HEK293 (cell line): Measurements from ENCODE around the gene E4F1.

Experiments used
- CTCF ChIA-PET: fragments of 350-600 bp; formaldehyde crosslinking; extraction: SDS; loops from one replicate; lab custom pipeline; 2021; ENCODE audit warnings: antibody characterized with exemption; lab: Yijun Ruan, JAX
- POLR2A ChIA-PET: fragments of 300-600 bp; formaldehyde crosslinking; extraction: SDS; loops from one replicate; lab custom pipeline; 2020; ENCODE audit warnings: antibody characterized with exemption, inconsistent platforms; lab: Yijun Ruan, JAX
- H3K27ac ChIP-seq: fragments of 200-500 bp; sonication (Bioruptor generic); 2 replicates; pipeline ENCODE4 v1.5.1; 2014; ENCODE audit warnings: low read depth, low read length, control low read depth, inconsistent platforms; ENCODE audit errors: extremely low read depth
- H3K36me3 ChIP-seq, 2 experiments: fragments of 200-500 bp in 1 of 2; sonication (Bioruptor generic) in 1 of 2; 1 replicate in 1 of 2; 2 replicates in 1 of 2; pipeline ENCODE4 v1.5.1; 2014 to 2017; ENCODE audit warnings: inconsistent platforms in 2 of 2, low read length in 2 of 2; ENCODE audit not compliant: control insufficient read depth in 2 of 2, insufficient read depth in 1 of 2
- H3K4me1 ChIP-seq: fragments of 200-500 bp; sonication (Bioruptor generic); 2 replicates; pipeline ENCODE4 v1.5.1; 2014; ENCODE audit warnings: mild to moderate bottlenecking, low read length, inconsistent platforms; ENCODE audit not compliant: control insufficient read depth, insufficient read depth
- H3K4me3 ChIP-seq: 2 replicates; pipeline ENCODE4 v1.5.1; 2011; ENCODE audit warnings: low read depth, mild to moderate bottlenecking, control low read depth, low read length, moderate library complexity
- H3K9me3 ChIP-seq: fragments of 200-500 bp; sonication (Bioruptor generic); 2 replicates; pipeline ENCODE4 v1.5.1; 2014; ENCODE audit warnings: low read depth, low read length, inconsistent platforms; ENCODE audit not compliant: control insufficient read depth, insufficient read depth
- ATF2 ChIP-seq: fragments of 450-650 bp; formaldehyde crosslinking; IDR thresholded peaks from 2 replicates; pipeline ENCODE4 v1.5.1; 2016; ENCODE audit warnings: missing biosample characterization, missing genetic modification characterization, low read depth
- GLIS2 ChIP-seq: fragments of 450-650 bp; formaldehyde crosslinking; IDR thresholded peaks from 2 replicates; pipeline ENCODE4 v1.5.1; 2016; ENCODE audit warnings: missing biosample characterization, missing genetic modification characterization
- KLF8 ChIP-seq: fragments of 450-650 bp; formaldehyde crosslinking; IDR thresholded peaks from 2 replicates; pipeline ENCODE4 v1.5.1; 2016; ENCODE audit warnings: missing biosample characterization, missing genetic modification characterization
- RBAK ChIP-seq: fragments of 450-650 bp; formaldehyde crosslinking; IDR thresholded peaks from 2 replicates; pipeline ENCODE4 v1.5.1; 2016; ENCODE audit warnings: missing biosample characterization, missing genetic modification characterization
- SCRT1 ChIP-seq: fragments of 450-650 bp; formaldehyde crosslinking; IDR thresholded peaks from 2 replicates; pipeline ENCODE4 v1.5.1; 2016; ENCODE audit warnings: missing biosample characterization, missing genetic modification characterization, borderline replicate concordance
- SP7 ChIP-seq: fragments of 450-650 bp; formaldehyde crosslinking; IDR thresholded peaks from 2 replicates; pipeline ENCODE4 v1.5.1; 2016; ENCODE audit warnings: missing biosample characterization, missing genetic modification characterization
- ZBTB17 ChIP-seq: fragments of 450-650 bp; formaldehyde crosslinking; IDR thresholded peaks from 2 replicates; pipeline ENCODE4 v1.5.1; 2016; ENCODE audit warnings: missing biosample characterization, missing genetic modification characterization
- ZFHX2 ChIP-seq: fragments of 450-650 bp; formaldehyde crosslinking; conservative IDR thresholded peaks from 2 replicates; pipeline ENCODE4 v1.5.1; 2016; ENCODE audit warnings: missing biosample characterization, missing genetic modification characterization
- ZFP37 ChIP-seq: fragments of 450-650 bp; formaldehyde crosslinking; IDR thresholded peaks from 2 replicates; pipeline ENCODE4 v1.5.1; 2016; ENCODE audit warnings: missing biosample characterization, missing genetic modification characterization
- ZIC2 ChIP-seq: fragments of 450-650 bp; formaldehyde crosslinking; IDR thresholded peaks from 2 replicates; pipeline ENCODE4 v1.5.1; 2016; ENCODE audit warnings: missing biosample characterization, missing genetic modification characterization
- ZNF10 ChIP-seq: fragments of 450-650 bp; formaldehyde crosslinking; IDR thresholded peaks from 2 replicates; pipeline ENCODE4 v1.5.1; 2017; ENCODE audit warnings: missing biosample characterization, missing genetic modification characterization
- ZNF133 ChIP-seq: fragments of 450-650 bp; formaldehyde crosslinking; IDR thresholded peaks from 2 replicates; pipeline ENCODE4 v1.5.1; 2016; ENCODE audit warnings: missing biosample characterization, missing genetic modification characterization
- ZNF174 ChIP-seq: fragments of 450-650 bp; formaldehyde crosslinking; IDR thresholded peaks from 2 replicates; pipeline ENCODE4 v1.5.0; 2017; ENCODE audit warnings: missing biosample characterization, mild to moderate bottlenecking, missing genetic modification characterization
- ZNF24 ChIP-seq: fragments of 450-650 bp; formaldehyde crosslinking; IDR thresholded peaks from 2 replicates; pipeline ENCODE4 v1.5.1; 2016; ENCODE audit warnings: missing biosample characterization, missing genetic modification characterization
- ZNF292 ChIP-seq: fragments of 450-650 bp; formaldehyde crosslinking; IDR thresholded peaks from 2 replicates; pipeline ENCODE4 v1.5.1; 2016; ENCODE audit warnings: low read depth, missing biosample characterization, missing genetic modification characterization, borderline replicate concordance
- ZNF548 ChIP-seq: fragments of 450-650 bp; formaldehyde crosslinking; IDR thresholded peaks from 2 replicates; pipeline ENCODE4 v1.5.1; 2016; ENCODE audit warnings: missing biosample characterization, missing genetic modification characterization
- ZNF621 ChIP-seq: fragments of 450-650 bp; formaldehyde crosslinking; IDR thresholded peaks from 2 replicates; pipeline ENCODE4 v1.5.1; 2017; ENCODE audit warnings: missing biosample characterization, missing genetic modification characterization
- ZNF645 ChIP-seq: fragments of 450-650 bp; formaldehyde crosslinking; IDR thresholded peaks from 2 replicates; pipeline ENCODE4; 2016; ENCODE audit warnings: missing biosample characterization, missing genetic modification characterization
- ZNF664 ChIP-seq: fragments of 450-650 bp; formaldehyde crosslinking; IDR thresholded peaks from 2 replicates; pipeline ENCODE4 v1.5.1; 2016; ENCODE audit warnings: missing biosample characterization, missing genetic modification characterization
- TF ChIP-seq, protein P1 (sequence below): fragments of 450-650 bp; formaldehyde crosslinking; optimal IDR thresholded peaks from 2 replicates; pipeline ENCODE3; 2016; ENCODE audit warnings: missing biosample characterization, mild to moderate bottlenecking, missing genetic modification characterization
- TF ChIP-seq, protein P2 (sequence below): fragments of 450-650 bp; formaldehyde crosslinking; IDR thresholded peaks from 2 replicates; pipeline ENCODE4 v1.5.1; 2016; ENCODE audit warnings: missing biosample characterization, missing genetic modification characterization, low read depth

E4F1 gene

DNA sequence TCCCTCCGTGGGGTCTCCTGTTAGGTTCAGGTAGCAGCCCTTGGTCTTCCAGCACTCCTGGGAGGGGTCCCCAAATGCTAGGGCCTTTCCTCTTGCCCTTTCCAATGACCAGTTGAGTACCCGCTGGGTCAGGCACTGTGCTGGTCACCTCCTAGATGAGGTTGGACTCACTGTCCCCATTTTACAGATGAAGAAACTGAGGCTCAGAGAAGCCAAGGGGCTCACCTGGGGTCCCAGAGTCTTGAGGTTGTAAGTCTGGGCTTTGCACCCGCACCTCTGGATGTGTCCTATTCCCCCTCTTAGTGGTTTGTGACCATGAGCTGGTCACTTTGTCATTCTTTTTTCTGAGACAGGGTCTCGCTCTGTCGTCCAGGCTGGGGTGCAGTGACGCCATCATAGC, 25.6 kb upstream of the E4F1 start:
- no peak overlapping the region for H3K4me3 ChIP-seq
- ChIA-PET POLR2A (no interaction called here), CTCF (interaction anchor here (0.6 to 1.3 kb wide), 4 partner anchors 13 to 303 kb away, joined by 3 to 5 read pairs (median 3); partner anchors contain the start of gene TRAF7)
- TF ChIP-seq ZNF292 (tag by site-specific recombination) (no peak), ZFHX2 (tag by site-specific recombination) (no peak), ZIC2 (tag by site-specific recombination) (no peak), ZNF621 (tag by site-specific recombination) (no peak), ZNF133 (no peak), ZNF645 (tag by site-specific recombination) (no peak), SCRT1 (tag by site-specific recombination) (no peak), ZNF10 (tag by site-specific recombination) (no peak), ZBTB17 (tag by site-specific recombination) (no peak), ZNF24 (tag by site-specific recombination) (no peak), GLIS2 (no peak), ZNF174 (no peak), RBAK (tag by site-specific recombination) (no peak)
- TF ChIP-seq, protein P1, sequence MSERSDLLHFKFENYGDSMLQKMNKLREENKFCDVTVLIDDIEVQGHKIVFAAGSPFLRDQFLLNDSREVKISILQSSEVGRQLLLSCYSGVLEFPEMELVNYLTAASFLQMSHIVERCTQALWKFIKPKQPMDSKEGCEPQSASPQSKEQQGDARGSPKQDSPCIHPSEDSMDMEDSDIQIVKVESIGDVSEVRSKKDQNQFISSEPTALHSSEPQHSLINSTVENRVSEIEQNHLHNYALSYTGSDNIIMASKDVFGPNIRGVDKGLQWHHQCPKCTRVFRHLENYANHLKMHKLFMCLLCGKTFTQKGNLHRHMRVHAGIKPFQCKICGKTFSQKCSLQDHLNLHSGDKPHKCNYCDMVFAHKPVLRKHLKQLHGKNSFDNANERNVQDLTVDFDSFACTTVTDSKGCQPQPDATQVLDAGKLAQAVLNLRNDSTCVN: no peak
- TF ChIP-seq, protein P2, sequence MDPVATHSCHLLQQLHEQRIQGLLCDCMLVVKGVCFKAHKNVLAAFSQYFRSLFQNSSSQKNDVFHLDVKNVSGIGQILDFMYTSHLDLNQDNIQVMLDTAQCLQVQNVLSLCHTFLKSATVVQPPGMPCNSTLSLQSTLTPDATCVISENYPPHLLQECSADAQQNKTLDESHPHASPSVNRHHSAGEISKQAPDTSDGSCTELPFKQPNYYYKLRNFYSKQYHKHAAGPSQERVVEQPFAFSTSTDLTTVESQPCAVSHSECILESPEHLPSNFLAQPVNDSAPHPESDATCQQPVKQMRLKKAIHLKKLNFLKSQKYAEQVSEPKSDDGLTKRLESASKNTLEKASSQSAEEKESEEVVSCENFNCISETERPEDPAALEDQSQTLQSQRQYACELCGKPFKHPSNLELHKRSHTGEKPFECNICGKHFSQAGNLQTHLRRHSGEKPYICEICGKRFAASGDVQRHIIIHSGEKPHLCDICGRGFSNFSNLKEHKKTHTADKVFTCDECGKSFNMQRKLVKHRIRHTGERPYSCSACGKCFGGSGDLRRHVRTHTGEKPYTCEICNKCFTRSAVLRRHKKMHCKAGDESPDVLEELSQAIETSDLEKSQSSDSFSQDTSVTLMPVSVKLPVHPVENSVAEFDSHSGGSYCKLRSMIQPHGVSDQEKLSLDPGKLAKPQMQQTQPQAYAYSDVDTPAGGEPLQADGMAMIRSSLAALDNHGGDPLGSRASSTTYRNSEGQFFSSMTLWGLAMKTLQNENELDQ (tag by site-specific recombination): no peak
- H3K36me3 ChIP-seq: no peaks in the 10 kb centered on the region
- no peaks in the 10 kb centered on the region for H3K9me3 ChIP-seq
- H3K4me1 ChIP-seq: peaks cover 9% of the 10 kb centered on the region; the same call in 1 of the 2 replicates
- H3K27ac ChIP-seq: no peak overlapping the region

- Histone ChIP-seq H3K4me1 (peaks cover 9% of the 10 kb centered on the region; the same call in 1 of the 2 replicates), H3K36me3 (no peaks in the 10 kb centered on the region), H3K9me3 (no peaks in the 10 kb centered on the region), H3K27ac (no peak overlapping the region), H3K4me3 (no peak overlapping the region)
- ChIA-PET POLR2A (no interaction called here), CTCF (interaction anchor here (0.7 to 0.8 kb wide), 2 partner anchors 241 to 303 kb away, joined by 3 read pairs; no protein-coding TSS in a partner anchor)
- TF ChIP-seq ZFP37 (no peak), SP7 (no peak), ATF2 (tag by site-specific recombination) (no peak), KLF8 (tag by site-specific recombination) (no peak), ZNF664 (tag by site-specific recombination) (peak; percentile 94), ZNF548 (tag by site-specific recombination) (no peak)
Observed at GRCh38 chr16:2198283-2198682, 25.1 kb upstream of the E4F1 start.
